Measurements from ENCODE around the gene TUBA1A.

DNA sequence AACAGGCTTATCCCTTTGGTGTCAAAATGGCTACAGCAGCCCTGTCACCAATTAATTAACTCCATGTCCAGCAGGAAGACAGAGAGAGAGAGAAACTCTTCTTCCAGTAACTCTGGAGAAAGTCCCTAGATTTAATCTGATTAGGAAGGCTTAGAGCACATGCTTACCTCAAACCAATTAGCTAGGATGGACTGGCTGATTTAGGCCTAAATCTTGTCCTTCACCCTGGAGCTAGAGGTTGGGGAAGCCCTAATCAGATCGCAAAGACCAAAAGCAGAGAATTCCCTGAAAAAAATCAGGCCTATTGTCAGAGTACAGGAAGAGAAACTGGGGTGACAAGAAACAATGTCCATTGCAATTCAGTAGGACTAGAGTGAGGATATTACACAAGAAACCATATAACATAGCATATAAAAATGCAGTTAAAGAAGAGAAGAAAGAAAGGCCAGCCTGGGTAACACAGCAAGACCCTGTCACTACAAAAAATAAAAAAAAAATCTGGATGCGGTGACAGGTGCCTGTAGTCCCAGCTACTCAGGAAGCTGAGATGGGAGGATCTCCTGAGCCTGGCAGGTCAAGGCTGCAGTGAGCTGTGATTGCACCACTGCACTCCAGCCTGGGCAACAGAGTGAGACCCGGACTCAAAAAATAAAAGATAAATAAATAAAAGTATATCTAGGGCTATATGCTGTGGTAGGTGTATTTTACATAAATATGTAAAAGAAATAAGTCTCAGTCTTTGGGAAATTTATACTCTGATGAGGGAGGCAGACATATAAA lies 34.9 kb upstream of the TUBA1A start:
- TF ChIP-seq, protein P1, sequence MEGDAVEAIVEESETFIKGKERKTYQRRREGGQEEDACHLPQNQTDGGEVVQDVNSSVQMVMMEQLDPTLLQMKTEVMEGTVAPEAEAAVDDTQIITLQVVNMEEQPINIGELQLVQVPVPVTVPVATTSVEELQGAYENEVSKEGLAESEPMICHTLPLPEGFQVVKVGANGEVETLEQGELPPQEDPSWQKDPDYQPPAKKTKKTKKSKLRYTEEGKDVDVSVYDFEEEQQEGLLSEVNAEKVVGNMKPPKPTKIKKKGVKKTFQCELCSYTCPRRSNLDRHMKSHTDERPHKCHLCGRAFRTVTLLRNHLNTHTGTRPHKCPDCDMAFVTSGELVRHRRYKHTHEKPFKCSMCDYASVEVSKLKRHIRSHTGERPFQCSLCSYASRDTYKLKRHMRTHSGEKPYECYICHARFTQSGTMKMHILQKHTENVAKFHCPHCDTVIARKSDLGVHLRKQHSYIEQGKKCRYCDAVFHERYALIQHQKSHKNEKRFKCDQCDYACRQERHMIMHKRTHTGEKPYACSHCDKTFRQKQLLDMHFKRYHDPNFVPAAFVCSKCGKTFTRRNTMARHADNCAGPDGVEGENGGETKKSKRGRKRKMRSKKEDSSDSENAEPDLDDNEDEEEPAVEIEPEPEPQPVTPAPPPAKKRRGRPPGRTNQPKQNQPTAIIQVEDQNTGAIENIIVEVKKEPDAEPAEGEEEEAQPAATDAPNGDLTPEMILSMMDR (IDR thresholded peaks at IDR 0.05) = no peak
- TF ChIP-seq POLR2A (IDR thresholded peaks at IDR 0.05) = no peak
- TF ChIP-seq POLR2AphosphoS5 (IDR thresholded peaks at IDR 0.05) = no peak
- TF ChIP-seq EP300 (IDR thresholded peaks at IDR 0.05) = no peak
